Measurements from ENCODE around the gene VAPA. TPM values are rescaled to one million over a fixed set of nuclear protein-coding genes. Genes with fewer than 3 reads are reported as not detected.

Gene VAPA, protein sequence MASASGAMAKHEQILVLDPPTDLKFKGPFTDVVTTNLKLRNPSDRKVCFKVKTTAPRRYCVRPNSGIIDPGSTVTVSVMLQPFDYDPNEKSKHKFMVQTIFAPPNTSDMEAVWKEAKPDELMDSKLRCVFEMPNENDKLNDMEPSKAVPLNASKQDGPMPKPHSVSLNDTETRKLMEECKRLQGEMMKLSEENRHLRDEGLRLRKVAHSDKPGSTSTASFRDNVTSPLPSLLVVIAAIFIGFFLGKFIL
- total RNA-seq = 100 to 1,000 TPM; 202 to 269 (median 237) TPM
- 100 to 1,000 TPM in 1 of 2 donors, 10 to 100 TPM in 1; 33.2 to 152 TPM for polyA plus RNA-seq
- long read RNA-seq, donor 1, full-length matches to known transcripts = 237 of 259 reads
- long read RNA-seq, donor 1, partial matches to known transcripts = 1 of 259 reads
- long read RNA-seq, donor 1, other reads (novel, unspliced or antisense) = 21 of 259 reads
- long read RNA-seq, donor 2, full-length matches to known transcripts = 284 of 309 reads
- long read RNA-seq, donor 2, partial matches to known transcripts = 0 of 309 reads
- long read RNA-seq, donor 2, other reads (novel, unspliced or antisense) = 25 of 309 reads
- long read RNA-seq, donor 3, full-length matches to known transcripts = 810 of 842 reads
- long read RNA-seq, donor 3, partial matches to known transcripts = 2 of 842 reads
- long read RNA-seq, donor 3, other reads (novel, unspliced or antisense) = 30 of 842 reads

DNA sequence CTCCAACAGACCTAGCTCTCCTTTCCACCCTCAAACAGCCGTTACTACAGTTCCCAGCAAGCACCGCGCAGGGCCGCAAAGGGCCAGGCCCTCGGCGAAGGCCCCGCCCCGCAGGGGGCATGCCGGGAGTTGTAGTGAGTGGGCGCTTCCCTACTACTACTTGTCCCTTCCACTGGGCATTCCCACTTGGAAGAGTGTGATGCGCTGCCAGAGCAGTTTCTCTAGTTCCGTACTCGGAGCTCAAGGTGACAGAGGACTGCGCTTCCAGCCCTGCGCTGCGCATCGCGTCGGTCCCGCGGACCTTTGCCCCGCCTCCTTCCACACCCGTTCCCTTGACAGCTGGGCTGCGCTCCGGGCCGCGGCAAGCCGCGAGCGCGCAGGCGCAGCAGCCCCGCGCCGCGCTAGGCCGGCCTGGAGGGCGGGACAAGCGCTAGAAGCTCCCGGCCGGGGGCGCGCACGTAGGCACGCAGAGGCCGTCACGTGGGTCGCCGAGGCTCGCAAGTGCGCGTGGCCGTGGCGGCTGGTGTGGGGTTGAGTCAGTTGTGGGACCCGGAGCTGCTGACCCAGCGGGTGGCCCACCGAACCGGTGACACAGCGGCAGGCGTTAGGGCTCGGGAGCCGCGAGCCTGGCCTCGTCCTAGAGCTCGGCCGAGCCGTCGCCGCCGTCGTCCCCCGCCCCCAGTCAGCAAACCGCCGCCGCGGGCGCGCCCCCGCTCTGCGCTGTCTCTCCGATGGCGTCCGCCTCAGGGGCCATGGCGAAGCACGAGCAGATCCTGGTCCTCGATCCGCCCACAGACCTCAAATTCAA, at the start of gene VAPA:
Gene VAPA (plus strand): TSS at position 491 of the 808 bp plus-strand sequence. CDS start 241 bp downstream, at position 732.
- Histone ChIP-seq H3K36me3 (no peaks in the 10 kb centered on the region), H3K27me3 (no peaks in the 10 kb centered on the region), H3K9me3 (no peaks in the 10 kb centered on the region), H3K4me1 (peaks cover 2 to 58% (median 35%) of the 10 kb centered on the region in 9 donors), H3K27ac (peak within 1 kb of the TSS; percentile 91 to 100 (median 99)), H3K4me3 (peak within 1 kb of the TSS; percentile 79 to 99 (median 94))
- intact Hi-C loops (cut with DNase I) = loop anchor here in 4 of 10 donors (2.0 to 10.0 kb wide), 6 partner anchors 37 to 299 kb away; partner anchors contain the start of genes PPP4R1 (in 2 of the 4) and RAB31 (in 1 of the 4)
- ATAC-seq (peak; percentile 96 to 99 (median 96)), DNase-seq (peak; percentile 93 to 95)
- WGBS, 2 donors = 0 to 1% methylated on average over 79 to 87 of the region's 87 CpGs
- TF ChIP-seq, protein P1, sequence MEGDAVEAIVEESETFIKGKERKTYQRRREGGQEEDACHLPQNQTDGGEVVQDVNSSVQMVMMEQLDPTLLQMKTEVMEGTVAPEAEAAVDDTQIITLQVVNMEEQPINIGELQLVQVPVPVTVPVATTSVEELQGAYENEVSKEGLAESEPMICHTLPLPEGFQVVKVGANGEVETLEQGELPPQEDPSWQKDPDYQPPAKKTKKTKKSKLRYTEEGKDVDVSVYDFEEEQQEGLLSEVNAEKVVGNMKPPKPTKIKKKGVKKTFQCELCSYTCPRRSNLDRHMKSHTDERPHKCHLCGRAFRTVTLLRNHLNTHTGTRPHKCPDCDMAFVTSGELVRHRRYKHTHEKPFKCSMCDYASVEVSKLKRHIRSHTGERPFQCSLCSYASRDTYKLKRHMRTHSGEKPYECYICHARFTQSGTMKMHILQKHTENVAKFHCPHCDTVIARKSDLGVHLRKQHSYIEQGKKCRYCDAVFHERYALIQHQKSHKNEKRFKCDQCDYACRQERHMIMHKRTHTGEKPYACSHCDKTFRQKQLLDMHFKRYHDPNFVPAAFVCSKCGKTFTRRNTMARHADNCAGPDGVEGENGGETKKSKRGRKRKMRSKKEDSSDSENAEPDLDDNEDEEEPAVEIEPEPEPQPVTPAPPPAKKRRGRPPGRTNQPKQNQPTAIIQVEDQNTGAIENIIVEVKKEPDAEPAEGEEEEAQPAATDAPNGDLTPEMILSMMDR (IDR thresholded peaks at IDR 0.05) = no peak

DNA sequence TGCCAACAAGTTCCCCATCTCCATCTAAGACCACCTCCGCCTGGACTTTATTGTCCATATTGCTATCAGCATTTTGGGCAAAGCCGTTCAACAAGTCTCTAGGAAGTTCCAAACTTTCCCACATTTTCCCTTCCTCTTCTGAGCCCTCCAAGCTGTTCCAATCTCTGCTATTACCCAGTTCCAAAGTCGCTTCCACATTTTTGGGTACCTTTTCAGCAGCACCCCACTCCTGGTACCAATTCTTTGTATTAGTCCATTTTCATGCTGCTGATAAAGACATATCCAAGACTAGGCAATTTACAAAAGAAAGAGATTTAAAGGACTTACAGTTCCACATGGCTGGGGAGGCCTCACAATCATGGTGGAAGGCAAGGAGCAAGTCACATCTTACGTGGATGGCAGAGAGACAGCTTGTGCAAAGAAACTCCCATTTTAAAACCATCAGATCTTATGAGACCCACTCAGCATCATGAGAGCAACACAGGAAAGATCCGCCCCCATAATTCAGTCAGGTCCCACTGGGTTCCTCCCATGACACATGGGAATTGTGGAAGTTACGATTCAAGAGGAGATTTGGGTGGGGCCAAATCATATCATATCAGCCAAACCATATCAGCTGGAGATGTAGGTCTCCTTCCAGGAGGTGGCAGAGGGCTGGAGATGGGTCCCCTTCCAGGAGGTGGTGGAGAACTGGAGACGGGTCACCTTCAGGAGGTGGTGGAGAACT, 47.9 kb upstream of the VAPA start:
- 94 to 96% methylated on average over 7 of the region's 7 CpGs for WGBS, 2 donors
- ATAC-seq (no peak), DNase-seq (no peak)
- peaks cover 0 to 23% (median 0%) of the 10 kb centered on the region in 9 donors for H3K4me1 ChIP-seq
- intact Hi-C loops (cut with DNase I) = no loop called here
- TF ChIP-seq, protein P1 (IDR thresholded peaks at IDR 0.05) = no peak
- peaks cover 0 to 18% (median 9%) of the 10 kb centered on the region in 11 donors for H3K9me3 ChIP-seq
- no peaks in the 10 kb centered on the region for H3K27me3 ChIP-seq
- H3K4me3 ChIP-seq = no peak overlapping the region
- peaks cover 0 to 18% (median 0%) of the 10 kb centered on the region in 9 donors for H3K36me3 ChIP-seq
- no peak overlapping the region for H3K27ac ChIP-seq

DNA sequence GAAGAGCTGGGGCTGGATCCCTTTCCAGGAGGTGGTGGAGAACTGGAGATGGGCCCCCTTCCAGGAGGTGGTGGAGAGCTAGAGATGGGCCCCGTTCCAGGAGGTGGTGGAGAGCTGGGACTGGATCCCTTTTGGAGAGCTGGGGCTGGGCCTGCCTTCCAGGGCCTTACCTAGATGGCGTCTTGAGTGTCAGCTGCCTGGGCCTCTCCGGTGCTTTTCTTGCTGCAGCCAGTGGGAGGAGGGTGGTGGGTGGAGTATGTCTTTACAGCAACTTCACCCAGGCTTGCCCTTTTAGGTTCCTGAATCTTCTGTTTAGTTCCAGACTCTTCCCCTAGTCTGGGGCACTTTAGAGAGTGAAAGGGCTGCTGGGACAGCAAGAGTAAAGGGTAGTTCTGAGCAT, 47.2 kb upstream of the VAPA start:
- TF ChIP-seq, protein P1 (IDR thresholded peaks at IDR 0.05) = no peak
- intact Hi-C loops (cut with DNase I) = no loop called here
- Histone ChIP-seq H3K9me3 (peaks cover 0 to 18% (median 9%) of the 10 kb centered on the region in 11 donors), H3K4me1 (peaks cover 0 to 23% (median 0%) of the 10 kb centered on the region in 9 donors), H3K4me3 (no peak overlapping the region), H3K27ac (no peak overlapping the region), H3K36me3 (peaks cover 0 to 11% (median 0%) of the 10 kb centered on the region in 9 donors), H3K27me3 (no peaks in the 10 kb centered on the region)
- ATAC-seq = no peak
- no peak for DNase-seq
- 79 to 86% methylated on average over 3 of the region's 3 CpGs for WGBS, 2 donors
